Spleen (tissue), 11 donors: ENCODE measurements around the gene TLCD2. TPM values are rescaled to one million over a fixed set of nuclear protein-coding genes. Genes with fewer than 3 reads are reported as not detected.

ENCODE experiments used
- DNase-seq: peaks from one replicate; pipeline ENCODE4 v3.0.0-alpha.2; 2020
- H3K27ac ChIP-seq, 8 donors: fragments of 200-600 bp; sonication (generic) in 7 of 8; 1 replicate in 4 of 8; 2 replicates in 4 of 8; pipeline versions ENCODE4 v1.5.0 to v1.8.0; 2016 to 2021; ENCODE audit warnings: inconsistent platforms in 4 of 8, mild to moderate bottlenecking in 4 of 8, moderate library complexity in 1 of 8
- H3K27me3 ChIP-seq, 7 donors: fragments of 200-600 bp; sonication (generic) in 6 of 7; replicated peaks in 1 of 7; 1 replicate in 4 of 7; 2 replicates in 3 of 7; pipeline versions ENCODE4 v1.5.0 to v1.8.0; 2016 to 2021; ENCODE audit warnings: inconsistent platforms in 3 of 7, mild to moderate bottlenecking in 1 of 7
- H3K36me3 ChIP-seq, 6 donors: fragments of 200-600 bp; sonication (generic) in 5 of 6; 1 replicate in 4 of 6; 2 replicates in 2 of 6; pipeline versions ENCODE4 v1.5.0 to v1.8.0; 2016 to 2021; ENCODE audit warnings: inconsistent platforms in 2 of 6
- H3K4me1 ChIP-seq, 6 donors: fragments of 200-600 bp; sonication (generic) in 5 of 6; 1 replicate in 3 of 6; 2 replicates in 3 of 6; pipeline versions ENCODE4 v1.5.0 to v1.8.0; 2016 to 2021; ENCODE audit warnings: inconsistent platforms in 3 of 6
- H3K4me3 ChIP-seq, 8 donors: fragments of 200-600 bp; sonication (generic) in 7 of 8; 1 replicate in 4 of 8; 2 replicates in 4 of 8; pipeline versions ENCODE4 v1.5.0 to v1.8.0; 2016 to 2021; ENCODE audit warnings: inconsistent platforms in 4 of 8, mild to moderate bottlenecking in 4 of 8, moderate library complexity in 2 of 8
- H3K9me3 ChIP-seq, 8 donors: fragments of 200-600 bp; sonication (generic) in 7 of 8; 1 replicate in 4 of 8; 2 replicates in 4 of 8; pipeline versions ENCODE4 v1.5.0 to v1.8.0; 2016 to 2021; ENCODE audit warnings: inconsistent platforms in 4 of 8
- POLR2A ChIP-seq, 3 donors: fragments of 450-650 bp; IDR thresholded peaks; one replicate each; pipeline ENCODE4 v1.5.1; 2017; ENCODE audit warnings: antibody characterized with exemption in 3 of 3, mild to moderate bottlenecking in 1 of 3
- POLR2AphosphoS5 ChIP-seq, 3 donors: sonication (generic); formaldehyde crosslinking; IDR thresholded peaks; one replicate each; pipeline ENCODE4 v1.5.1; 2017; ENCODE audit warnings: antibody characterized with exemption in 3 of 3
- WGBS, 5 donors: extraction: QIAGEN DNeasy Blood & Tissue Kit in 3 of 5; methylation state at CpG; one replicate each; pipeline versions ENCODE4 v1.1.5 to v1.1.7; 2013 to 2018; 5-methylcytosine and 5-hydroxymethylcytosine counted together
- intact Hi-C: fragments of 100-400 bp; cut with DNase I; formaldehyde crosslinking; loops from one replicate; pipeline ENCODE4 v1.15.0; 2023; ENCODE audit warnings: low total_unique reads
- polyA plus RNA-seq, 3 donors: library from polyadenylated mRNA; stranded (reverse); fragments of 200-250 nt; gene quantifications; one replicate each; pipeline ENCODE4 v1.2.1, GENCODE V29; 2013
- total RNA-seq, 7 donors: library from RNA; depleted of rRNA in 3 of 7; stranded (reverse); fragments of >200 nt in 3 of 7; fragmentation: NEBNext Ultra II Directional in 4 of 7; extraction: Animal tissue kit (Norgen Biotek cat#: 25700) in 4 of 7; gene quantifications; one replicate each; pipeline versions ENCODE4 v1.1.0 to v1.2.1, GENCODE V29; 2016 to 2021
- TF ChIP-seq, protein P1 (sequence below), 11 experiments: fragments of 200-600 bp in 7 of 11; fragments of 450-650 bp in 4 of 11; sonication (generic) in 4 of 11; IDR thresholded peaks in 8 of 11; conservative IDR thresholded peaks in 3 of 11; 1 replicate in 7 of 11; 2 replicates in 4 of 11; pipeline versions ENCODE4 v1.4.0 to v1.8.0; 2016 to 2021; ENCODE audit warnings: antibody characterized with exemption in 11 of 11, inconsistent platforms in 4 of 11, mild to moderate bottlenecking in 1 of 11
- donor health status: healthy with polysubstance abuse.
- donor health status: DM: no; HTN: no; CAD: no; lungs with moderate emphysema.
- donor health status: DM: no; HTN: no; CAD: no.
- donor health status: Bipolar disorder and iron deficiency.
- donor health status: healthy.
- donor health status: DM: no; HTN: no; CAD: no.
- donor health status: DM: yes; HTN: yes; CAD: no.

The TLCD2 gene
- total and polyA plus RNA-seq, 10 donors = 0.26 to 5.4 (median 2.0) TPM

DNA sequence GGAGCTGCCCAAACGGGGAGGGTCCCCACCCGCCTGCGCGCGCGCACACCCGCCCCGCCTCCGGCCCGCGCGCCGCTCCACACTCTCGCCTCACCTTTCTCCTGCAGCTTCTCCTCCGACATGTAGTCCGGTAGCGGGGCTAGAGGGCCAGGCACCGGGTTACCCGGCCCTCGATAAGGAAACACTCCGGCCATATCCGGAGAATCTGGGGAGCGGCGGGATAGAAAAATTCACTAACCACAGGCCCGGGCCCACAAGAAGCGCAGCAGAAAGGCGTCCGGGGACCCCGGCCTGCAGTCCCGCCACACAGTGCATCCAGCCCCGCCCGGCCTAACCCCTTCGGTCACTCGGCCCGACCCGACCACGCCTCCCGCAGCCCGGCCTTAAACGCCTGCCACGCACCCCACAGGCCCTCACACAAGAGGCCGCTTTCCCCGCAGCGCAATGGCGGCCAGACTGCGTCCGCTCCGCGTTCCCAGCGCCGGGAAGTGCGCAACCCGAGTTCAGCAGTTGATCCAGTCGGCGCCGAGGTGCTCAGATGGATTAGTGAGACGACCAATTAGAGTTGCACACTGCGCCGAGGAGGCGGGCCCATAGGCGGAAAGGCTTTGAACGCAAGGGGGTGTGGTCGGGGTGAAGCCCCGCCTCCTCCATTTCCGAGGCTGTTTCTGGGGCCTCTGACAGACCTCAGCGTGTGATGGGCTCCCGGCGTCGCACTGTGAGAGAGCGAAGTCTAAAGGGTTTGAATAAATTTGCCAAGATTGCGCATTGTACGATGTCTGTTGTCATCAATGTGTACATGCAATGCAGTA lies 25.6 kb downstream of the TLCD2 start, which contains the start of gene PRPF8:
PRPF8 (minus strand) TSS at position 490 of the 812 bp plus-strand sequence; CDS start at position 194, 296 bp downstream.
- no peaks in the 10 kb centered on the region for H3K9me3 ChIP-seq
- H3K36me3 ChIP-seq = peaks cover 0 to 41% (median 40%) of the 10 kb centered on the region in 6 donors
- peak within 1 kb of the TSS; percentile 69 to 98 (median 93) for H3K27ac ChIP-seq
- peak within 1 kb of the TSS; percentile 54 to 96 (median 84) for H3K4me3 ChIP-seq
- H3K4me1 ChIP-seq = peaks cover 10 to 54% (median 37%) of the 10 kb centered on the region in 6 donors
- TF ChIP-seq, protein P1, sequence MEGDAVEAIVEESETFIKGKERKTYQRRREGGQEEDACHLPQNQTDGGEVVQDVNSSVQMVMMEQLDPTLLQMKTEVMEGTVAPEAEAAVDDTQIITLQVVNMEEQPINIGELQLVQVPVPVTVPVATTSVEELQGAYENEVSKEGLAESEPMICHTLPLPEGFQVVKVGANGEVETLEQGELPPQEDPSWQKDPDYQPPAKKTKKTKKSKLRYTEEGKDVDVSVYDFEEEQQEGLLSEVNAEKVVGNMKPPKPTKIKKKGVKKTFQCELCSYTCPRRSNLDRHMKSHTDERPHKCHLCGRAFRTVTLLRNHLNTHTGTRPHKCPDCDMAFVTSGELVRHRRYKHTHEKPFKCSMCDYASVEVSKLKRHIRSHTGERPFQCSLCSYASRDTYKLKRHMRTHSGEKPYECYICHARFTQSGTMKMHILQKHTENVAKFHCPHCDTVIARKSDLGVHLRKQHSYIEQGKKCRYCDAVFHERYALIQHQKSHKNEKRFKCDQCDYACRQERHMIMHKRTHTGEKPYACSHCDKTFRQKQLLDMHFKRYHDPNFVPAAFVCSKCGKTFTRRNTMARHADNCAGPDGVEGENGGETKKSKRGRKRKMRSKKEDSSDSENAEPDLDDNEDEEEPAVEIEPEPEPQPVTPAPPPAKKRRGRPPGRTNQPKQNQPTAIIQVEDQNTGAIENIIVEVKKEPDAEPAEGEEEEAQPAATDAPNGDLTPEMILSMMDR (IDR thresholded peaks at IDR 0.05 in 8 of 11, conservative IDR thresholded peaks at IDR 0.05 in 3 of 11) = peak in 4 of 11 experiments; percentile 12 to 52 (median 32)
- TF ChIP-seq POLR2AphosphoS5 (IDR thresholded peaks at IDR 0.05) = peak; percentile 99 to 100 (median 99)
- peak; percentile 77 to 91 (median 78) for TF ChIP-seq POLR2A (IDR thresholded peaks at IDR 0.05)
- intact Hi-C loops = no loop called here
- H3K27me3 ChIP-seq = no peaks in the 10 kb centered on the region
- peak; percentile 97 for DNase-seq
- WGBS, 5 donors = 0 to 1% (median 0%) methylated on average over 27 to 72 of the region's 72 CpGs

DNA sequence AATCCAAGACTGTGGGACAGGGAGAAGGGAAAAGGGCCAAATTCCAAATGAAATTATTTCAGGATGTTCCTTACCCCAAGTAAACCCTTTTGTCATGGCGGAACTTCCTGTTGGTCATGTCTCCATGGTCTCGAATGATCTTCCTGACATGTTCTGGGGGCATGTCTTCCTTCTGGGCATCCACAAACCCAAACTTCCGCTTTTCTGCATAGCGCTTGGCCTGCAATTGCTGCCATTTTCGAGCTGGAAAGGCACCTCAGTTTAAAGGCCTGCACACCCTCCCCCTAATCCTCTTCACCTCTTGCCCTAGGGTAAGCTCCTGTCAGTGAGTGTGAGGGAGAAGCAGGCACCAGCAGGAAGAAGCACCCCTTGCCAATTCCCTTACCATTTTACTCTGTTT lies 26.7 kb downstream of the TLCD2 start:
- Histone ChIP-seq H3K36me3 (peaks cover 2 to 52% (median 51%) of the 10 kb centered on the region in 6 donors), H3K9me3 (no peaks in the 10 kb centered on the region), H3K27me3 (no peaks in the 10 kb centered on the region), H3K4me3 (peak overlapping the region; percentile 54 to 96 (median 84)), H3K4me1 (peaks cover 10 to 55% (median 37%) of the 10 kb centered on the region in 6 donors), H3K27ac (peak overlapping the region in 7 of 8 donors; percentile 6 to 98 (median 92))
- 43 to 76% (median 54%) methylated on average over 5 of the region's 5 CpGs for WGBS, 5 donors
- intact Hi-C loops = no loop called here
- TF ChIP-seq POLR2A (IDR thresholded peaks at IDR 0.05) (no peak), POLR2AphosphoS5 (IDR thresholded peaks at IDR 0.05) (no peak)
- TF ChIP-seq, protein P1 (IDR thresholded peaks at IDR 0.05 in 8 of 11, conservative IDR thresholded peaks at IDR 0.05 in 3 of 11) = no peak
- DNase-seq = no peak

DNA sequence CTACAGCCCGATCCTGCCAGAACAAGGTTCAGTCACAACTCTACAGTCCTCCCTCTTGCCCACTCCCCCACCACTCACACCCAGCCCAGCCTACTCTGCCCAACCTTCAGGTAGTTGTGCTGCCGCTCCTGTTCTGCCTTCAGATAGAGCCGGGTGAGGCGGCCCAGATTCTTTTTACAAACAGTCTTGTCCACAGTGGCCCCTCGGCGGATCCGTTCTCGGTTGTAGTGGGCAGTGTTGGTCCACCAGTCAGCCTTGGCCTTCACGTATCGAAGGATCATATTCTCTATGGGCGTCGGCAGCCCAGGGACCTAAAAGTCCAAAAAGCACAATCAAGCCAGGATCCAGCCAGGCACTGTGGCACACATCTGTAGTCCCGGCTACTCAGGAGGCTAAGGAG lies 33.8 kb downstream of the TLCD2 start:
- TF ChIP-seq, protein P1 (IDR thresholded peaks at IDR 0.05 in 8 of 11, conservative IDR thresholded peaks at IDR 0.05 in 3 of 11) = no peak
- no peak for TF ChIP-seq POLR2AphosphoS5 (IDR thresholded peaks at IDR 0.05)
- no peak for TF ChIP-seq POLR2A (IDR thresholded peaks at IDR 0.05)
- intact Hi-C loops = no loop called here
- 93 to 97% (median 96%) methylated on average over 13 of the region's 13 CpGs for WGBS, 5 donors
- H3K4me3 ChIP-seq = no peak overlapping the region
- peaks cover 10 to 100% (median 100%) of the 10 kb centered on the region in 6 donors for H3K36me3 ChIP-seq
- H3K27ac ChIP-seq = no peak overlapping the region
- peaks cover 0 to 31% (median 4%) of the 10 kb centered on the region in 6 donors for H3K4me1 ChIP-seq
- H3K27me3 ChIP-seq = no peaks in the 10 kb centered on the region
- no peak for DNase-seq
- no peaks in the 10 kb centered on the region for H3K9me3 ChIP-seq
